SK-MEL-5 (cell line): ENCODE results near the gene GADD45G. TPM values are rescaled to one million over a fixed set of nuclear protein-coding genes. Genes with fewer than 3 reads are reported as not detected.

Experiments used
- total RNA-seq: library from RNA; depleted of rRNA; stranded (reverse); fragments of >200 nt; shearing (Covaris generic); gene quantifications from 2 replicates; pipeline ENCODE4 v1.2.3, GENCODE V29; 2014; rRNA removed

GADD45G gene
- total RNA-seq, 1 experiment from 2014 or later, result not detected

Other genes with a start within 250 kb of the GADD45G start
- gene SEMA4D, start 106.9 kb upstream of the GADD45G start, total RNA-seq, result 0.98 and 1.3 TPM in 2 replicates